OCI-LY3 (cell line): ENCODE data around the gene CHPF.

Source experiments
- H2AFZ ChIP-seq: fragments of 200-600, 300-600 bp; shearing (Covaris generic); 2 replicates; pipeline ENCODE4 v1.6.0; 2014; ENCODE audit warnings: antibody characterized with exemption, low read depth, low read length
- H3K27ac ChIP-seq: fragments of 200-600, 300-600 bp; sonication (generic); 2 replicates; pipeline ENCODE4 v1.5.1; 2014; ENCODE audit warnings: mild to moderate bottlenecking, low read length, moderate library complexity, mixed read lengths
- H3K27me3 ChIP-seq: fragments of 200-600, 300-600 bp; sonication (generic); 2 replicates; pipeline ENCODE4 v1.6.1; 2014; ENCODE audit warnings: low read depth, low read length, mixed read lengths
- H3K36me3 ChIP-seq: fragments of 200-600, 300-600 bp; sonication (generic); replicated peaks from 2 replicates; pipeline ENCODE3; 2014; ENCODE audit warnings: low read depth, low read length, mixed read lengths
- H3K4me1 ChIP-seq: fragments of 300-600, 200-600 bp; sonication (generic); 2 replicates; pipeline ENCODE4 v1.6.1; 2014; ENCODE audit warnings: low read length, mixed read lengths
- H3K4me2 ChIP-seq: fragments of 200-600, 300-600 bp; sonication (generic); 2 replicates; pipeline ENCODE4 v1.6.1; 2014; ENCODE audit warnings: low read length, mixed read lengths
- H3K4me3 ChIP-seq: fragments of 300-600, 200-600 bp; sonication (generic); 2 replicates; pipeline ENCODE4 v1.5.1; 2014; ENCODE audit warnings: antibody characterized with exemption, mild to moderate bottlenecking, low read length, moderate library complexity
- H3K79me2 ChIP-seq: fragments of 300-600, 200-600 bp; shearing (Covaris generic); 2 replicates; pipeline ENCODE4 v1.6.1; 2014; ENCODE audit warnings: mild to moderate bottlenecking, low read length, mixed read lengths
- H3K9ac ChIP-seq: fragments of 300-600, 200-600 bp; shearing (Covaris generic); 2 replicates; pipeline ENCODE4 v1.6.0; 2014; ENCODE audit warnings: mild to moderate bottlenecking, low read length, moderate library complexity
- H3K9me3 ChIP-seq: fragments of 200-600, 300-600 bp; shearing (Covaris generic); 2 replicates; pipeline ENCODE4 v1.6.1; 2014; ENCODE audit warnings: low read length, mixed read lengths; ENCODE audit not compliant: insufficient read depth
- H4K20me1 ChIP-seq: fragments of 200-600, 300-600 bp; sonication (generic); 2 replicates; pipeline ENCODE4 v1.6.1; 2016; ENCODE audit warnings: low read length, mixed read lengths; ENCODE audit not compliant: insufficient read depth
- CTCF ChIP-seq: fragments of 200-600, 300-600 bp; sonication (generic); IDR thresholded peaks from 2 replicates; pipeline ENCODE4 v1.5.1; 2014; ENCODE audit warnings: antibody characterized with exemption, low read length, low read depth
- EZH2phosphoT487 ChIP-seq: fragments of 200-600 bp; shearing (Covaris generic); IDR thresholded peaks from 2 replicates; pipeline ENCODE4 v1.6.1; 2018; ENCODE audit warnings: antibody characterized with exemption, mixed run types, low read depth

The CHPF gene

GRCh38 chr2:219553463-219553963 lies 9.9 kb upstream of the CHPF start:
- Histone ChIP-seq H3K36me3 (no peaks in the 10 kb centered on the region), H3K4me1 (no peaks in the 10 kb centered on the region), H3K9me3 (no peaks in the 10 kb centered on the region), H4K20me1 (no peaks in the 10 kb centered on the region), H3K4me2 (no peak overlapping the region), H3K27ac (no peak overlapping the region), H3K27me3 (no peaks in the 10 kb centered on the region), H3K4me3 (no peak overlapping the region), H3K9ac (no peak overlapping the region), H3K79me2 (no peaks in the 10 kb centered on the region), H2AFZ (no peak overlapping the region)
- TF ChIP-seq EZH2phosphoT487 = no peak
- TF ChIP-seq CTCF = no peak

GRCh38 chr2:219553168-219553417 lies 9.5 kb upstream of the CHPF start:
- no peaks in the 10 kb centered on the region for H4K20me1 ChIP-seq
- H2AFZ ChIP-seq = no peak overlapping the region
- no peak overlapping the region for H3K9ac ChIP-seq
- H3K79me2 ChIP-seq = no peaks in the 10 kb centered on the region
- no peaks in the 10 kb centered on the region for H3K36me3 ChIP-seq
- H3K4me3 ChIP-seq = no peak overlapping the region
- H3K4me2 ChIP-seq = no peak overlapping the region
- H3K27ac ChIP-seq = no peak overlapping the region
- TF ChIP-seq EZH2phosphoT487 (no peak), CTCF (no peak)
- H3K9me3 ChIP-seq = no peaks in the 10 kb centered on the region
- no peaks in the 10 kb centered on the region for H3K27me3 ChIP-seq
- H3K4me1 ChIP-seq = no peaks in the 10 kb centered on the region

GRCh38 chr2:219552382-219553167 lies 9.0 kb upstream of the CHPF start:
- Histone ChIP-seq H3K36me3 (no peaks in the 10 kb centered on the region), H3K27ac (no peak overlapping the region), H3K9me3 (no peaks in the 10 kb centered on the region), H3K27me3 (no peaks in the 10 kb centered on the region), H3K4me1 (no peaks in the 10 kb centered on the region), H3K4me2 (no peak overlapping the region), H2AFZ (no peak overlapping the region), H4K20me1 (no peaks in the 10 kb centered on the region), H3K9ac (no peak overlapping the region), H3K79me2 (no peaks in the 10 kb centered on the region), H3K4me3 (no peak overlapping the region)
- TF ChIP-seq CTCF (no peak), EZH2phosphoT487 (no peak)

- H3K4me2 ChIP-seq = no peak overlapping the region
- H3K4me3 ChIP-seq = no peak overlapping the region
- H2AFZ ChIP-seq = no peak overlapping the region
- H4K20me1 ChIP-seq = no peaks in the 10 kb centered on the region
- H3K36me3 ChIP-seq = no peaks in the 10 kb centered on the region
- no peaks in the 10 kb centered on the region for H3K4me1 ChIP-seq
- H3K27ac ChIP-seq = no peak overlapping the region
- H3K9me3 ChIP-seq = no peaks in the 10 kb centered on the region
- no peaks in the 10 kb centered on the region for H3K79me2 ChIP-seq
- H3K27me3 ChIP-seq = no peaks in the 10 kb centered on the region
- H3K9ac ChIP-seq = no peak overlapping the region
- TF ChIP-seq EZH2phosphoT487 = no peak
- no peak for TF ChIP-seq CTCF
Observed at GRCh38 chr2:219551441-219552381, 8.1 kb upstream of the CHPF start.
